GM19023 (cell line): Measurements from ENCODE around the gene ANKS4B.
"Not testable (repeated sequence)": the region's sequence is repeated elsewhere in the genome, so short reads cannot be mapped to it uniquely, and the experiment has no call there.

Experiments
- ATAC-seq: cut with Tn5 transposase; IDR thresholded peaks from one replicate; pipeline ENCODE4 v1.9.1; 2021; ENCODE audit warnings: mild to moderate bottlenecking, moderate library complexity; ENCODE audit not compliant: unreplicated experiment

The ANKS4B gene

GRCh38 chr16:21285314-21285713 is 51.8 kb downstream of the ANKS4B start:
- no peak for ATAC-seq

DNA sequence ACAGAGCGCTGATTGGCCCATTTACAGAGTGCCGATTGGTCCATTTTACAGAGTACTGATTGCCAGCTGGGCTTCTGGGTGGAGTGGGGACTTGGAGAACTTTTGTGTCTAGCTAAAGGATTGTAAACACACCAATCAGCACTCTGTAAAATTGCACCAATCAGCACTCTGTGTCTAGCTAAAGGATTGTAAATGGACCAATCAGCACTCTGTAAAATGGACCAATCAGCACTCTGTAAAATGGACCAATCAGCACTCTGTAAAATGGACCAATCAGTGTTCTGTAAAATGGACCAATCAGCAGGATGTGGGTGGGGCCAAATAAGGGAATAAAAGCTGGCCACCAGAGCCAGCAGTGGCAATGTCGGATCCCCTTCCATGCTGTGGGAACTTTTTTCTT is 56.3 kb downstream of the ANKS4B start:
- not testable (repeated sequence) for ATAC-seq

DNA sequence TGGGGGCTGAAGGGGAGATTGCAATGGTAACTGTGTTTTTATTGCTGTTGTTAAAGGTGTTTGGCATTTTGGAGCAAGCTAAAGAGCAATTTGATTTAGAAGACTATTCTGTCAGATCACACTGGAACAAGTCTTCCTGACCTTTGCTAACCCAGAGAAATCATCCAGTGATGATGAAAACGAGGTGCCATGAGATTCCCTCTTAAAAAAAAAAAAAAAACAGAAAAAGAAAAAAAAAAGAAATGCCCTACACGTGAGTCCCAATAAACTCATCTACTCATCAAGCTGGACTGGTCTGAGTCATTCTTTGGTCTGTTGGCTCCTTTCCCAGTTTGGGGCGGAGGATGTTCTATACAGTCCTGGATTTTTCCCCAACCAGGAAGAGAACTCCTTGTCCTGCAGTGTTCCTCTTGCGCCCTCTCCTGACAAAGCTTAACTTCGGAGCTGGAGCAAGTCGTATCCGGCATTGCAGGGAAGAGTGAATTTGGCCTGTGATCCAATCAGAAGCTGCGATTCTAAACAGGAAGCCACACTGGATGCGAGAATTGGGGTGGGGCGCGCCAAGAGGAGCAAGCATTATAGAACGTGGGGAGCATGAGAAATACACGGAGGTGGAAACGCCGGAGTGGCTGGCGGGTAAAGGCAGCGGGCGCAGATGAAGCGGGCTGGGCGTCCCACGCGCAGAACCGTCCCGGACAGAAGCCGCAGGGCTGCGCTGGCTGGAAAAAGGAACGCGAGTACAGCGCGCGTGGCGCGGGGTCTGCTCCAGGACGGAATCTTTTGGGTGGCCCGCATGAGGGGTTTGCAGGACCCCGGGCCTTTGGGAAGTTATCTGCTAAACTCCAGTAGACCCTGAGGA is 67.0 kb downstream of the ANKS4B start:
- peak; percentile 57 for ATAC-seq

DNA sequence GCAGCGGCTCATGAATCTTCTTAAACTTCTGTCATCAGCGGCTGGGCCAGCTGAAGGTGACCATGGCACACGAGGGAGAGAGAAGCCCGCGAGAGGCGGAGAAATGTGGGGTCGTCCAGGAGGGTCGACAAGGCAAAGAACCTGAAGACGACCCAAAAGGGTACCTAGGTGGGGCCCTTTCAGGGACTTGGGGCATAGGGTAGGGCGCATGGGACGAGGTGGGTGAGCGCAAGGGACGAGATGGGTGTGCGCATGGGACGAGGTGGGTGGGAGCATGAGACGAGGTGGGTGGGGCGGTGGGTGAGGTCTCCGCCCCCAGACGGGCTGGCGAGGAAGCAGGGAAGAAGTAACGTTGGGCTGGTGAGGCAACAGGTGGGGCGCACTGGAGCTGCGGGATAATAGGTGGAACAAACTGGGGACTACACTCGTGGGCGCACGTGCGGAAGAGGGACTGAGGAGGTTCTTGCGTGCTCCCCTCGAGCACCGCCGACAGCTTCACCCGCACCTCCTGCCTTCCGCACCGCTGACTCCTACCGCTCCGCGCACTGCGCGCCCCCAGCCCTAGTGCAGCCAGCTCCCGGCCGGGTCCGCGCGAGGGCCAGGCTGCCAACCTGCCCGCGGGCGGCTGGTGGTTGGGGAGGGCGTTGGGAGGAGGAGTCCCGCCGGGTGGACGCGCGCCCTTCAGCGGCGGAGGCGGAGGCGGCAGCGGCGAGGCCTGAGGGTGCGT is 67.8 kb downstream of the ANKS4B start:
- ATAC-seq: peak; percentile 57

GRCh38 chr16:21301895-21302291 is 68.4 kb downstream of the ANKS4B start:
- ATAC-seq: no peak

DNA sequence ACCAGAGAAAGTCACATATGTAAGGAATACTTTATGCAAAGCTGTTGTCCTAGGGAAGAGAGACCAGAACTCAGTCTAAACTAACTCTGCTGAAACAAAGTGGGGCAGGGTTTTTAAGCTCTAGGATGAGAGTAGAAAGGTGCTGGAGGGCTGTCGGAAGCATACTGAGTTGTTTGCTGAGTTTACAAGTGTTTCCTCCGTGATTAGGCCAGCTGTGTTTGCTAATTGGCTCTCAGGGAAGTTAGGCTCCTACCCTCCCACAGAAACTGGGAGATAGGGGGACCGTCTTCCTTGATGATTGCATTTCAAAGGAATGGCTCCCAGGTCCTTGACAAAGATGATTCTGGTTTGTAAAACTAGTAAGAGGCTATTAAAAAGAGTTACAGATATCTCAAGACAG is 69.0 kb downstream of the ANKS4B start:
- ATAC-seq: no peak

DNA sequence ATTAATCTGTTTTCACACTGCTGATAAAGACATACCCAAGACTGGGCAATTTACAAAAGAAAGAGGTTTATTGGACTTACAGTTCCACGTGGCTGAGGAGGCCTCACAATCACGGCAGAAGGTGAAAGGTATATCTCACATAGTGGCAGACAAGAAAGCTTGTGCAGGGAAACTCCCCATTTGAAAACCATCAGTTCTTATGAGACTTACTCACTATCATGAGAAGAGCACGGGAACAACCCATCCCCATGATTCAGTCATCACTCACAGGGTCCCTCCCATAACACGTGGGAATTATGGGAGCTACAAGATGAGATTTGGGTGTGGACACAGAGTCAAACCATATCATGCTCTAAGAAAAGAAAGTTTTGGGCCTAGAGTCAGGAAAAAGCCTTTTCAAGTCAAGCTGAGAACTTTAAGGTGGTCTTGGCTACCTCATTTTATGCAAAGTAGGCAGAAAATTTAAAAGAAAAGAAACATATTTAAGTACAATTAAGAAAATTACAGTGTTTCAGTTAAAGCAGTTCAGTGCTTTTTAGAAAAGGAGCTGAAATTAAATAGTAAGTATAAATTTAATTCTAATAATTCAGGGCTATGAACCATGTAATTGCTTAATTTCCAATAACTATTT is 69.5 kb downstream of the ANKS4B start:
- no peak for ATAC-seq
